Activated CD8-positive, alpha-beta memory T cell treated with anti-CD3 and anti-CD28 coated beads for 1 hour (primary cell): ENCODE measurements around the gene LYZL2.
"Not testable (repeated sequence)": the region's sequence is repeated elsewhere in the genome, so short reads cannot be mapped to it uniquely, and the experiment has no call there.

Source experiments
- DNase-seq, 2 donors: peaks; one replicate each; pipeline ENCODE4 v3.0.0-alpha.2; 2020; ENCODE audit warnings: low read depth in 1 of 2; ENCODE audit errors: extremely low read depth in 1 of 2

The LYZL2 gene

DNA sequence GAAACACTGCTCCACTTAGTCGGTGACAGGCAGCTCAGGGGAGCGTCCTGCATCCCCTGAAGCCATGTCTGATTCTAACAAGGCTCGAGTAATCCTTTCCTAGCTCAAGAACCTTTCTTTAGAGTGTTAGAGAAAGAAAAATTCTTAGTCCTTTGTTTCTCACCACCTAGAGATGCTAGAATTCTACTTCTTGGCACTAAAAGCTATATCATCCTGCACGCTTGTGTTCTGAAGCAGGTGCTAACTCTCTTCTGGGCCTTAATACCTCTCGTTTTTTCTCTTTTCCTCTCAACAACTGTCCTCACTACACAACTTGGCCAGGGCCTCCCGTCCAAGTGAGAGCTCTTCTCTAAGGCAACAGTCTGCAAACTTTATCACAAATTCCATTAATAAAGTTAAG lies at the start of gene LYZL2:
Gene LYZL2 (minus strand): TSS at position 101 of the 400 bp plus-strand sequence. CDS start 2,838 bp downstream, outside the sequence.
- no peak for DNase-seq

DNA sequence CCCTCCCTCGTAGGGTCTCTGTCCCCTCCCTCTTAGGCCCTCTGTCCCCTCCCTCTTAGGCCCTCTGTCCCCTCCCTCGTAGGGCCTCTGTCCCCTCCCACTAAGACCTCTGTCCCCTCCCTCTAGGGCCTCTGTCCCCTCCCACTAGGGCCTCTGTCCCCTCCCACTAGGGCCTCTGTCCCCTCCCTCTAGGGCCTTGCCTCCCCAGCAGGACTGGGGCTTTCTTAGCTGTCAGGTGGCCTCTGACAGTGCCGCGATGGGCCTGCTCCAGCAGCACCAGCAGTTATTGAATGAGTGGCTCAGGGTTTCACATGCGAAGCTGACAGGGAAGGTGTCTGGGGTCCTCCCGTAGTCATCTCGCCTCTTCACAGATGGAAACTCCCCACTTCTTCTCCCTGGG lies 48.1 kb upstream of the LYZL2 start:
- DNase-seq = not testable (repeated sequence)

DNA sequence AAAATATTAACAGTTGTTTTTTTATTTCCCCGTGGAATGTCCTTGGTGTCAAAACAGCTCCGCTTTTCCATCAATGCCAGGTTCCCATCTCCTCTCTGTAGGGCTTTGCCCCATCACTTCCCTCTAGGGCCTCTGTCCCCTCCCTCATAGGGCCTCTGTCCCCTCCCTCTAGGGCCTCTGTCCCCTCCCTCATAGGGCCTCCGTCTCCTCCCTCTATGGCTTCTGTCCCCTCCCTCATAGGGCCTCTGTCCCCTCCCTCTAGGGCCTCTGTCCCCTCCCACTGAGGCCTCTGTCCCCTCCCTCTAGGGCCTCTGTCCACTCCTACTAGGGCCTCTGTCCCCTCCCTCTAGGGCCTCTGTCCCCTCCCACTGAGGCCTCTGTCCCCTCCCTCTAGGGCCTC lies 47.6 kb upstream of the LYZL2 start:
- not testable (repeated sequence) for DNase-seq

DNA sequence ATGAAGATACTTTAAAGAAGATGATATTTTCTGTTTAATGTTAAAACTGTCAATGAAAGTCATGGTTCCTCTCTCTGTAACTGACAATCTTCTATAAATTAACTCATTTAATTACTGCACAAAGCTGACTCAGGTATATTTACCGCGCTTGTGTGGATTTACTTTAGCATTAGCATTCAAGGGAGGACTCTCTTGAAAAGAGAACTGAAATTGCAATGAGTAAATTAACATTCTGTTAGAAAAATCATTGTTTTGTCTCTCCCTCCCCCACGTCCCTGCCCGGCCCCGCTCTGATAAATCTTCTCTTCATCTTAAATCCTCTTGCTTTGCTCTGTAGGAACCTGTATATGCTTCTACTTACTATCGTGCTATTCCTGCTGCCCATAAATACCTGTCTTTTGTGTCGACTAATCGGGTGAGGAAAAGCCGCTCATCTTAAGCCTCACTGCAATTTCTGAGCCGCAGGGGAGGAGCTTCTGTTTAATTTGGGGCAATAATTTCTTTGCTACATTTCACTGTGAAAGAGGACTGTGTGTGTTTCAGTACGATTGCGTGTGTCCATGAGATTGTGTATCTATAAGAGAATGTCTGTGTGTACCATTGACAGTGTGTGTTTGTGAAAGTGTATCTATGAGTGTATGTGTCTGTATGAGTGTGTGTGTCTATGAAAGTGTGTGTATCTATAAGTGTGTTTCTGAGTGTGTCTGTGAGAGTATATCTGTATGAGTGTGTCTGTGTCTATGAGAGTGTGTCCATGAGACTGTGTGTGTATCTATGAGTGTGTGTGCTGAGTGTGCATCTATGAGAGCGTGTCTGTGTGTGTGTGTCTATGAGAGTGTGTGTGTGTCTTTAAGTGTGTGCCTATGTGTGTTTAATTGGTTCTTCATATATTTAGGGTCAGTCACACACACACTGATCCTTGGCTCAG lies 46.5 kb upstream of the LYZL2 start:
- no peak for DNase-seq

DNA sequence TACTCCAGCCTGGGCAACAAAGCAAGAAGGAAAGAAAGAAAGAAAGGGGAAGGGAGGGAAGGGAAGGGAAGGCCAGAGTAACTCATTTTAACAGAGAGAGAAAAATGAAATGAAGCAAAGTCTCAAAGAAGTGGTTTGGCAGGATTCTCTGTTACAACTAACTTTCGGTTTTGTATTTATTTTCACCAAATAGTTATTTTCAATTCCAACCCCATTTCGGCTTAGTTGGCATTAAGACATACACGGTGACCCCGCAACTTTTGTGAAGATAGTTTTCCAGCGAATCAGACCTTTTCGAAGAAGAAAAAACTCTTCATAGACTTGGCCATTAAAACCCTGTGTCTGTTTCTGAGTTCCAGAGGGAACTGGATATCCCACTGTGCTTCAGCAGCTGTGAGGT lies 45.2 kb upstream of the LYZL2 start:
- no peak for DNase-seq

DNA sequence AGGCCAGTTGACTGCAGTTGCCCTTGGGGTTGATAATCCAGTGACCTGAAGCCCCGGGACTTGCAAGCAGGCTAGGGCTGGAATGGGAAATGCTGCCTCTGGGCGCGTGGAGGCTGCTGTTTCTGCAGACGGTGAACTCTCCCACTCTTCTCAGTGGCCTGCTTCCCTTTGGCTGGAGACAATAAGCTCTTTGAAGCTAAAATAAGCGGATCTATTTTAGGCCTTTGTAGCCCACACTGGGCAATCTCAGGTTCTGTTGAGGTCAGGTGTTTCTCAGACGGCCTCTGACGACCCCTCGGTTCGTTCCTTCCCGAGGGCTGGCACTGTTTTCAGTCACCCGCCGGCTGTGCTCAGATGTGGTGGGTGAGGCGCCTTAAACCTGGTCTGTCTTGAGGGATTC lies 43.7 kb upstream of the LYZL2 start:
- DNase-seq = not testable (repeated sequence)

DNA sequence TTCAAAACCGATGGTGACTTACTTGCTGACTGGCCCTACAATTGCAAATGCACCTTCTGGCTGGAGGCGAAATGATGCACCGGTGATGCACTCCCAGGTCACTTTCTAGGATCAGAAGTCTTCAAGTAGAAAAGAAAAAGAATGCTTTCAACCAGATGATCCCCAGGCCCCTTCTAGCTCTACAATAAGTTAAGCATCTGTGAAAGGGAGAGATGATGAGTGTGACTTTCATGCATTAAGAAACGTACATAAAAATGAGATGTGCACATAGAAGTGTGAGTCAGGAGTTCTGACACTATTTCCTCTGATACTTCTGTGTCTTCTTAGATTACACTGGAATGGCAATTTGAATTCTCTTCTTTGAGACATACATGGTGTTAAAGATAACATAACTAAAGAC lies 42.8 kb upstream of the LYZL2 start:
- not testable (repeated sequence) for DNase-seq

DNA sequence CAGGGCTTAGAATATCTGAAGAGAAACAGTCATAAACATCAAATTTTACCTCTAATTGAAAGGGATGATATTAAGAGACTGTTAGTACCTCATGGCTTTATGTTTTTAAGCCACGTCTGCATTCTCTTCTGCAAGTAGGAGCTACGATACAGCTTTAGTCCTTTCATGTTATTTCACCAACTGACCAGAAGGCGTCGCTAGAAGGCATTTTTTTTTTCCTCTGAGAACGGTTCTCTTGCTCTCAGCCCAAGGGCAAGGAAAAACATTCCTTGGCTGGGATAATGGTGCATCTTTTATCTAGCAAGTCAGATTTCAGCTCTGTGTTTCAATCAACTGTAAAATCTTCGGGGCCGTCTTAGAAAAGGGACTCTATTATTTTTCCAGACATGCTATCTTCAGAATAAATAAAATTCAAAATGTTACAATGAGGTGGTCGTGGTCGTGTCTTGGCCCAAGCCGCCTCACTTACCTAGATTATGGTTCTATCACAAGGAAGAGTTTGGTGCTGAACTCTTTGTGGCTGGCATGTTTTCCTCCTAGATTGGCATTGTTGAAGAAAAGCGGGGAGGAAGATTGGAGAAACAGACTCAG lies 41.6 kb upstream of the LYZL2 start:
- no peak for DNase-seq

DNA sequence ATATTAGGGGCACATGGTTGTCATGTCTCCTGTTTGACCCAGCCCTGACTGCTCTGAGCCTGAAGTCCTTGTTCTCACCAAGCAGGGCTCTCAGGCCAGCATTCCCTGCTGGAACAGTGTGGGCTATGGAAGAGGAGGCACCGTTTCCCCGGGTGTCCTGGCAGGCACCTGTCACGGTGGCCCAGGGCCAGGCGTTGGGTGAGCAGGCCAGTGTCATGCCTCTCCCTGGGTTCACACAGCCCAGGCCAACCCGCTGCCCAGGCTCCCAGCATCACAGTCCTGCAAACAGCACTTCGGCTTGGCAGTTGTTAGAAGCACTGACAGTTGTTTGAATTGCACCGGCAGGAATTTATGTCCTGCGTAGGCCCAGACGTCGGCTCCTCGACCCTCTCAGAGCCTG lies 38.4 kb upstream of the LYZL2 start:
- DNase-seq = not testable (repeated sequence)

DNA sequence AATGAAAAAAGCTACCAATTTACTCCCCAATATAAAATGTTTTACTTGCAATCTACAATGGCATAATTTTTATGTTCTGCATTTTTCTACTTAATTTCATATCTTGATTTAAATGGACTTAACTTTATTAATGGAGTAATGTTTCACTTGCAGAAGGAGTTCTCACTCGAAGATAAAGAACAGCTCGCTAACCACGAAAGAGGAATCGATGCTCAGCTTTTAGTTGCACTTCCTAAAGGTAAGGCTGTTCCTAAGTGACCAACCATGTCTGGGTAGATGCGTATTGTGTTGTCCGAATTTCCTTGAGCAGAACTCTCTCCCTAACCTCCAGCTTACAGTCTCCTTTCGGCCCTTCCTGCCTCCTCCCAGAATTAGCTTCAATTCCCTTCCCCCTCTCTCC lies 33.9 kb upstream of the LYZL2 start:
- not testable (repeated sequence) for DNase-seq

DNA sequence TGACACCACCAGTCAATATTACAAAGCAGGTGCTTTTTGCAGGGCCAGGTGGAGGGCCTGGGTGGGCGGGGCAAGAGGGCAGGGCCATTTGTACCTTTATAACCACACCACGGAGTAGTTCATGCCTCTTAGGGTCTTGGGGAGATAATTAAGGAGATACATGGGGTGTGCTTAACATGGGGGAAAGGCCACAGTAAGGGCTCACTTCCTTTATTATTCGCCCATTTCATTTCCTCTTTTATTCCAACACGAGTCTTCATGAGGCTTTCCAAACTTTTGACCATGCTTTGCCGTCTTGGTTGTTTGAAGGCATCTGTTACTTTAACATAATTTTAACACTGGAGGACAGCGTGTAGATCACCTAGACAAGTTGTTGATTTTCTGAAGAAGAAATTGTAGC lies 33.3 kb upstream of the LYZL2 start:
- DNase-seq = no peak

DNA sequence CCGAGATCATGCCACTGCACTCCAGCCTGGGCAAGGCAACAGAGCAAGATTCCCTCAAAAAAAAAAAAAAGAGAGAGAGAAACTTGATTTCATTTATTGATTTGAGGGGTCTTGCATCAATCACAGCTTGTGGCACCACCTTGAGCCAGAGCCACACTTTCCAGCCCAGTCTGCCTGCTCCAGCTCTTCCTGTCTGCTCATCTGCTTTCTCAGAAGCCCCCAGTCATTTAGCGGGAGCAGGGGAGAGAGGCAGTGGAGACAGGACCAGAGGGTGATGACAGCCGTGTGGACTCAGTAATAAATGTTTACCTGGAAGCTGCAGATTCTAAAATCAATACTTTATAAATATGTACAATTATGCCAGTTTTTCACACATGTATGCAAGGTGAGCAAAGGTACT lies 30.8 kb upstream of the LYZL2 start:
- DNase-seq = not testable (repeated sequence)

DNA sequence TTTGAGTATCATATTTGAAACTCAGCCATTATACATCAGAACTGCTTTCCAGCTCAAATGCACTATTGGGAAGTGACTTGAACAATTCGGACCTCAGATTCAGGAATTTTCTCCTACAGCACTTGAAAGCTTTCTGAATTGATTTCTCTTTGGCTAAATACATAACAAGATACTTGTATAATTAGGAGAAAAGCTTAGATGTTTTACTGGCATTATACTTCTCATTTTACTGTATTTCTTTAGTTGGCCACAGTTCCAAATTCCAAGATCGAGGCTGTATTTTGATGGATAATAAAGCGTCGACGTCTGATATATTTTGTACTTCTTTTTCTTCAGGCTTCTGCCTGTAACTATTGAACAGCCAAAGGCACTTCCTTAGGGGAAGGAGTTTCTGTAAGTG lies 26.7 kb upstream of the LYZL2 start:
- DNase-seq = no peak

DNA sequence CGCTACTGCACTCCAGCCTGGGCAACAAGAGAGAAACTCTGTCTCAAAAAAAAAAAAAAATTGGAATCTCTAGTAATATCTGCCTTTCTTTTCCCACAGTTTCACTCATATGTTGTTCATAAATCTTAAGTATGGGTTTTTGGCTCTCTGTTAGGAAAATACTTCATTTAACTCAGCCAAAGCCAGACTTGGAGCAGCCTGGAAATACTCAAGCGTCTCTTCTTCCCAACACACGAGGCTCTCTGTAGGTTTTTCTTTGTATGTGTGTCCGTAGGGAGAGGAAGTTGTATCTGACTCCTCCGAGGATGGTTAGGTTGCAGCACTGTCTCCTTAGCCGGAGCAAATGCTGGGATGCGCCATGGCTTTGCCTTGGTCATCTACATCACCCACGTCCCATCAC lies 25.4 kb upstream of the LYZL2 start:
- not testable (repeated sequence) for DNase-seq

DNA sequence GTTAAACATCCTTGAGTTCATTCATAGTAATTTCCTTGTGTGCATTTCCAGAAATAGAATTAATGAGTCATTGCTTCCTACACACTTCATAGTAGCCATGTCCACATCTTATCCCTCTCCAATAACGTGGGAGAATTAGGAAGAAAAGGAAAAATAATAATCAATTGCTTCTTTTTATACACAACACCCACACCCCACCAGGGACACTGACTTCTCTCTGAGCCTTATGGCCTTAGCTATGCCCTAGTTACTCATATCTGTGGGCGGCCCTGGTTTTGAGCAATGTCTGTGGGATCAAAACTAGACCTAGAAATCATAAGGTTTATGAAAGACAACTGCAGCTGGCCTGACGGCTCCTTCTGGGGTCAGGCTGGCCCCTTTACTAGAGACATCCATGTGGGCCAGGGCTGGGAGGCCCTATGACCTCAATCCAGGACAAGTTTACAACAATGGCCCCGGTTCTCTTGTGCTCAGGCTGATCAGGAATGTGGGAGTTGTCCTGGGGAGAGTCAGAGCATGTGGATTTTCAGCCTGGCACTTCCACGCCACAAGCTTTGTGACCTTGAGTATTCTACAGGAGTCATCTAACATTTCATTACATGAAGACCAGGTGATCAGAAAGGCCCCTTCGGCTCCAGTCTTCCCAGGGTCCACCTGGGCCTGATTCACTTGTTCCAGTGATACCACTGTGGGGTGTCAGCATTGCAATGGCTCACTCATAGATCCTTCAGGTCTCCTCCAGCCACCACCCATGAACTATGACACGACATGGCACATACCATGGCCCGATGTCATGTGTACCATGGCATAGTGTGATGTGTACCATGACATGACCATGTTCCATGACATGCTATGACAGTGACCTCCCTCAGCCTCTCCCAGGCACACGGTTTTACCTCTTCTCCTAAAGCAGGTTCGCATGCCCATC lies 22.2 kb upstream of the LYZL2 start:
- DNase-seq = not testable (repeated sequence)

DNA sequence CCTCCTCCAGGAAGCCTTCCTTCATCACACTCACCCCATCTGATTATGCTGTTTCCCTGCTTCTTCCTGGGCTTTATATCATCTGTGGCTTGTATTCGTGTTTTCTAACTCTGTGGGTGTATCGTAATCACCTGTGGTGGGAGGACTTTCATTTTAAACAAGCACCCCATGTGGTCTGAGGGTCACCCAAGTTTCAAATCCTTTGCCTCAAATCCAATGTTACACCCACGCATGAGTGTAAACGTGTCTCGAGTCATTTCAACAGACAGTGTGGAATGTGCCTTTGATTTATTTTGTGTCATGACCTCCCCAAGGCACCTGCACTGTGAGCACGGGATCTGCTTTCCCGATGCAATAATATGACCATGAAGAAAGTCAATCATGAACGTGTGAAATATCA lies 17.5 kb upstream of the LYZL2 start:
- no peak for DNase-seq

DNA sequence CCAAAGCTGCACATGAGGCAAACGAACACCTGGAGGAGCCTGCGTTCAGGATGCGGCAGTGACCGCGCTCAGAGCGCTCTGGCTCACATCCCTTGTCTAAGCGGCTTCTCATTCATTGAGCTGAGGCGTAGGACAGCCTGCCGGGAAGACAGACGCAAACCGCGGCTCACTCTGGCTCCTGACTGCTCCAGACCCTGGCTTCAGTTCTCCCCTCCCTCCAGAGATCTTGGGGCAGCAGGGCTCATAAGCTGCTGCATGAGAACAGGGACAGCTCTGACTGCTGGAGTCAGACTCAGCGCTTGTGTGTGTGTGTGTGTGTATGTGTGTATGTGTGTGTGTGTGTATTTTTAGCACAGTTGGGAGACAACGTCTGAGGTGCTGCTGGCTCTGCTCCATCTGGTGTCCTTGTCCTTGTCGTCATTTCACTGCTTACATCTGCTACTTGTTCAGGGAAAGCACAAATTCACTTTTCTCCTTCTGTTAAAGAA lies 15.8 kb upstream of the LYZL2 start:
- no peak for DNase-seq

DNA sequence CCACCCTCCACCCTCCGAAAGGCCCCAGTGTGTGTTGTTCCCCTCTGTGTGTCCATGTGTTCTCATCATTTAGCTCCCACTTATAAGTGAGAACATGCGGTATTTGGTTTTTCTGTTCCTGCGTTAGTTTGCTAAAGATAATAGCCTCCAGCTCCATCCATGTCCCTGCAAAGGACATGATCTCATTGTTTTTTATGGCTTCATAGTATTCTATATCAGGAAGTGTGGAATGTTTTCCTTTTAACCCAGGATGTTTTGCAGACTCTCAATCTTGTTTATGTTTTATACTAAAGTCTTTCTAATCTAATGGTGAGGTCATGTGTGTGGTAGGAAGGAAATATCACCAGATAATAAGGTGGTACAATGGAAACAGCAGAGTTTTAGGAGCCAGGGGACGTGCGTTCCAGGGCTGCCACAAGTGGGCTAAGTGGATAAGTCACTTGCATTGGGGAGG lies 14.9 kb upstream of the LYZL2 start:
- not testable (repeated sequence) for DNase-seq

DNA sequence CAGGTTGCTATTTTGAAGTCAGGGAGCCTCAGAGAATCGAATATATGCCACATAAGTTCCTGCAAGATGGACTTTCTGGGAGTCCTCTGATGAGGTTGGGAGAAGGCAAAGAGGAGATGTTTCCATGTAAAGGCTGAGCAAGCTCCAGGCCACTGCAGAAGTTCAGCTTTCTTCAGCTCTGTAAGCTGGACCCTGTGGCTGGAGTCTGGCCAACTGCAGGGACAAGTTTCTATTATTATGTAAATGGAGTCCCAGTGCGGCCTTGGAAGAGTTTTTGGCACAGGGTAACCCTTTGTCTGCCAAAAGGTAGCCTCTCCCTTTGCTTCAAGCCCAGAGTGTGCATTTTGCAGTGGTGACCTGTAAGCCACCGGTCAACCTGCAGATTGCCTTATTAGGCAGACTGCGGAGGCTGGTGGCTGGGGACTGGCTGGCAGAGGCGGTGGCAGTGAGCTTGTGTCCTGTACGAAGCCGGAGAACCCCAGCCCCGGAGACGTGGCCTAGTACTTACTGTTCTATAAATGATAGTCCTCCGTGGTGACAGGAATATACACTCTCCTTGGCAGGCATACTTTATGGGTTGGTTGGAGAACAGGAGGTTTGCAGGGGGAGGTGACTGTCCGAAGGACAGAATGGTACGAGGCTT lies 14.1 kb upstream of the LYZL2 start:
- DNase-seq = not testable (repeated sequence)

DNA sequence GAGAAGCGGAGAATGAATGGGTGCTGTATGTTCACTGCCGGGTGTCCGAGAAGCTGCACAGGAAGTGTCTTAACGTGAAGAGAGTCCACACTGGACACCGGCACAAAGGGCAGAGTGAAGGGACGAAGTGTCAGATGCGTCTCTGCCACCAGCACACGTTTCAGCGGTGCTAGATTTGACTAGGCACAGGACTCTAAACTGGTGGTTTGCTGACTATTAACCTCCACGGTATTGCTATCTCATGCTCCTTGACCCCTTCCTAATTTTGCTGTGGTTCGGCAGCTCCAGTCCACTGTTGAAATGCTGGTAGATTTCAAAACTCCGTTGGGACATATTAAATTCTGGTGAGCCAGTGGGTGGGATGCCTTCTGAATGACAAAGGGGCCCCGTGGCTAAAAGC lies 13.3 kb upstream of the LYZL2 start:
- not testable (repeated sequence) for DNase-seq
